Stimulated activated CD8-positive, alpha-beta memory T cell treated with anti-CD3 and anti-CD28 coated beads, Interleukin-12 subunit alpha, Interleukin-12 subunit beta, amount 100 ng/mL, for 24 hours (primary cell): ENCODE measurements around the gene CEP170.
"Not testable (repeated sequence)": the region's sequence is repeated elsewhere in the genome, so short reads cannot be mapped to it uniquely, and the experiment has no call there.

Experiments
- DNase-seq: peaks from one replicate; pipeline ENCODE4 v3.0.0-alpha.2; 2020; ENCODE audit errors: extremely low read depth

Gene CEP170

DNA sequence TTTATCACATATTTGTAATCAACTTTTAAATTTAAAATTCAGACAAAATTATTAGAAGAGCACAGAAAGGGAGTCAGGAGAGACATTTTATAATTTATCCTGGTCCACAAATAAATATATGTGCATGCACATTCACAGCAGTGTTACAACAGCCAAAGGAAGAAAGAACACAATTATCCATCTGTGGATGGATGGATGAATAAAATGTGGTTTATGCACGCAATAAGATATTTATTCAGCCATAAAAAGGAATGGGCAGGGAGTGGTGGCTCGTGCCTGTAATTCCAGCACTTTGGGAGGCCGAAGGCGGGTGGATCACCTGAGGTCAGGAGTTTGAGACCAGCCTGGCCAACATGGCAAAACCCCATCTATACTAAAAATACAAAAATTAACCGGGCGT is 77.3 kb downstream of the CEP170 start:
- not testable (repeated sequence) for DNase-seq

DNA sequence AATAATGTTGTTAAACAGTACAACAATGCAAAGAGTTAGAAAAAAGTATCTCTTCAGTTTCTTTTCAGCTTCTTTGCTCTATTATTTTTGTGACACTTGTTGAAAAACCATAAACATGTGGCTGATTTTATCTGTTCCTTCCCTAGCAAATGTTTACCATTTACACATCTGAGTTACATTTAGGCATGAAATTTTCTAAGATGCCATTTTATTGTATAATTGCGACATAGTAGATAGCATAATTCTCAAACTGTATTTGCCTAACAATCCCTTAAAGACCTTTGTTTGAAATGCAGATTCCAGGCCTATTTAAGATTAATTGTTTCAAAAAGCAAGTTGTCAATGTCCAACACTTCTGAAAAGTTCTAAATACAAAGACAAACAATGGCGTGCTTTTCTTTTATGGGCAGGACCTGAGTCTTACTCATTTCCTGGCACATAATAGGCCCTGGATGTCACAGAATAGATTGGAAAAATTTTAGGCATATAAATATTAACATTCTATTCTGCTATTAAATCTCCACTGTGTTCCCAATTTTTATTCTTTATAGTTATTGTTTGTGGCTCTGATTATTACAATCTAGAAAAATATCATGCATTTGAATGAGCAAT is 81.2 kb downstream of the CEP170 start:
- not testable (repeated sequence) for DNase-seq

DNA sequence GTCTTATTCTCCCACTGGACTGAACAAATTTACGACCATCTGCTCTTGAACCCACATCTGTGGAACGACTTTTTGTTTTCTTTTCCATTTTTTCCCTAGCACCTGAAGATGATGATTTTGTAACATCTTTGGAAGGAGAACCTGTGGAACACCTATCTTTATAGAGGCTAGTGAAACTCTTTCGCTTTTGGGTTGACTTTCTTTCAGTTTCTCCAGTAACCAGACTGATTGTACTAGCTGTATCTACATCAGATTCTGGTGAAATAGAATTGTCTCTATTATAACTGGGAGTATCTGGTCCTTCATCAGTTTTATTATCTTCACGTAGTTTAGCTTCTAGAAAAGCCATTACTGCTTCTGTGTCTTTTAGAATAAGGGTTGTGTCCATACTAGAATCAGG is 90.2 kb downstream of the CEP170 start:
- DNase-seq = not testable (repeated sequence)

DNA sequence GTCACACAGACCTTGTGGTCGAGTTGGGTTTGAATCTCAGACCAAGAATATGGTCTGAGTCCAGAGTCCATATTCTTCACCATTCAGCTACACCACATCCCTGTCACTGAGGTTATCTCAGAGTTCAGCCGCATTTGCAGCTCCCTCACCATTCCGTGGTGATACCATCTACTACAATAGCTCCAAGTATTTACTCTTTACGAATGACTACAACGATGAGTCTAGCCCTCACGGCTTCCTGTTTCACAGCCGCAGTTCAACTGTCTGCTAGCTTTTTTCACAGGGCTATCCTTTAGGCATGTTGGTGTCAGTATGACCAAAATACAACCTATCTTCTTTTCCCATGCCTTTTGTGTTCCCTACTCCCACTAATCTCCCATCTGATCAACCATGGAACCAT is 104.2 kb downstream of the CEP170 start:
- not testable (repeated sequence) for DNase-seq

DNA sequence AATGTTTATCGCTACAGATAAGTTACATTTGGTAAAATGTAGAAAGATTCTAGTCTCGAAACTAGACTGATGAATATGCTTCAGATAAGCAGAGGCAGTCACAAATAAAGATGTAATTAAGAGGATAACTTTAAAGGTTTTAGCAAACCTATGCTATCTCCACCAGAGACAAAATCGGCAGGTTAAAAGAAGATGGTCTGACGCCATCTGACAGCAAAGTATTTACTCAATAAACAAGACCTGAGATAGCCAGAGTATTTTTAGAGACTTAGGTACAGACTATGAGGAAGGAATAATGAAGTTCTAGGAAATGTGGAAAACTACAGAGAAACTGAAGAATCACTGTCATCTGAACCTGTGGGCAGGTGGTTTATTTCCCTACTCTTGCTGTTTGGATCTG is 106.0 kb downstream of the CEP170 start:
- DNase-seq = not testable (repeated sequence)

DNA sequence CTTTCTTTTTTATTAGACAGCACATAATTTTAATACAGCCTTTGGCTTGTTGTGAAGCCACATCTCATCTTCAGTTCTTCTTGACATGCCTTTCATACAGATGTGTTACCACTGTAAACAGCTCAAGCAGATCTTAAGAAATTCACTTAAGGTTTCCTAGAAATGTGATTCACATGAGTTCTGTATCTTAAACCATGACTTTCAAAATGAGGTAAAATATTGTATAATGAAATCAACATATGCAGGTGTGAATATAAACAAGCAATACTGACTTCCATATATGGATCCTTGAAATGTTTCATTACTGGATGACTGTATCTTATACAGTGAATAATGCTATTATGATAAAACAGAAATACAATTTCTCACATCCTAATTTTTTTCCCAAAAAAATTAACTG is 107.7 kb downstream of the CEP170 start:
- DNase-seq = not testable (repeated sequence)

DNA sequence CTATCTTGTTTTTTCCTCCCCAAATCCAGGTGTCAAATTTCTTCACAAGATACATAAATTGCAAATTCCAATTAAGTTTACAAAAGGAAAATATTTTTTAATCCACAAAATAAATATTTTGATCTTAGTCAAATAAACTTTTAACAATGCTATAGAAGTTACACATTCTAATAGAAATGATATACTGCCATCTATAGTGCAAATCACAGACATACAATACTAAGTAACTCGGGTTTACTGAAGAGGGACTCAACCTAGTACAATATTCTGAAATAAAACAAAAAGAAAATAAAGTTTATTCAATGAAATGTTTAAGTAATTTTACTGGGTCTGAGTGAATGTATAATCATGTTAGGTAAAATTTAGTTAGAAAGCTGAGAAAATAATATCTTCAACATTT is 114.6 kb downstream of the CEP170 start:
- DNase-seq = not testable (repeated sequence)

DNA sequence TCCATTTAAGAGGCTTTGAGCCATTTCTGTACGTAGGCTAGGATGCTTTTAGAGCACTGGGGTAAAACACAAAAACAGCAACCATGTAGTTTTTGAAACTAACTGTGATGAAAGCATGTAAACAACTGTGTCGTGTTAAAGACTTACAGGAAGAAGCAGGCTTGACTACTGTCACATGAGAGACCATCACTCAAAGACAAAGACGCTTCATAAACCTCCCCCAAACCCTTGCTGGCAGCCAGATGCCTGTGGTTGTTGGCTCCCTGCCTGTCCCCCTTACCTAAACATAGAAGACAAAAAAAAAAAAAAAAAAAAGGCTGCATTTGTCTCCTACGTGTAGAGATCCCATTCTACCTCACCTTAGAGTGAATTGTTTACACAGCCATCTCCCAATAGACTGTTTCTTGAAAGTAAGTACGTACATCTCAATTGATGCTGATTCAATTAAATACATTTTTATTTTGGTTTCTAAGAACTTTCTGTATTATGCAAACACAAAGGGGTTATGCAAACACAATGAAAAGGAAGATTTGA is 132.1 kb downstream of the CEP170 start:
- DNase-seq = not testable (repeated sequence)

DNA sequence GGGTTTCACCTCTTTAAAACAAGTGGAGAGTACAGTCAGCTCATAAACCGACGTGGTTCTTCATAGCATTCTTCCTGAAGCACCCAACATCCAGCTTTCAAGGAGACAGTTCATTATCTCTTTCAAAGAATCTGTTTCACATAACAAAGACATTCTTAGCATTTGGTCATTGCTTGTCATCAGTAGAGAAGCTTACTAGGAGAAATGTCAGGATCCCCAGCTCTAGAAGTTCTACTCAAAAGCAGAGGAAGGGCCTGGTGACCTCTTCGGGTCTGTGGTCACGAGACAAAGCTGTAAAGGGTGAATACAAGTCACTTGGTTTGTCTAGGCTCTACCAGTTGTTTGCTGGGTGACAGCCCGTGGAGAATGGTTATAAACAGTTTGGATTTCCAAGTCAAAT is 133.1 kb downstream of the CEP170 start:
- DNase-seq = not testable (repeated sequence)

DNA sequence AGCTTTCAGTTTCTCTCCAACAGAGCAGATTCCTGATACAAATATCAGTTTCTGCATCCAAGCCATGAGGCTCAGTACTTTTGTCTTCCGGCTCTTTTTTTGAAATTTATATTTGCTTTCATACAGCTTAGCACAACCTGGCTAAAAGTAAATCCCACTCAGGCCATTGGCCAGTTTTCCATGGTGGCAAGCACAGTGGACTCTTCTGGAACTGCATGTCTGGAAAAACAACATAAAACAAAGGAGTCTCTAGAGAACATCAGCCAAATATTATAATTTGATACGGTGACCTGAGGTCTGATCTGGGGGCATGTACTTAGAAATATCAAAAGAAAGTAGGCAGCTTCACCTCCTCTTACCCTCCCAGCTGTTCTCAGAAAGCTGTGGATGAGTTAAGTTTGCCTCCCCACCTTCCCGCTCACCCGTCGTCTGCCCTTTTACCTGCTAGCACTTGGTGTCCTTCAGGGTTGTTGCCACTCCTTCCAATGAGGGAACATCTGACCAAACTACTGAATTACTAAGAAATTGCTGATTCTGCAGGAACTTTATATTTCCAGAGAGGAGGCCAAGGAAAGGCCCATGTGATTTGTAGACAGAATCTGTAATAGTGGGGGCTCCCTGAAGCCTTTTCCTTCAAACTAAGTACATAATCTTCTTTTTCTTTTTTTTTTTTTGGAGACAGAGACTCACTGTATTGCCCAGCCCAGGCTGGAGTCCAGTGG is 136.3 kb downstream of the CEP170 start:
- DNase-seq = not testable (repeated sequence)

DNA sequence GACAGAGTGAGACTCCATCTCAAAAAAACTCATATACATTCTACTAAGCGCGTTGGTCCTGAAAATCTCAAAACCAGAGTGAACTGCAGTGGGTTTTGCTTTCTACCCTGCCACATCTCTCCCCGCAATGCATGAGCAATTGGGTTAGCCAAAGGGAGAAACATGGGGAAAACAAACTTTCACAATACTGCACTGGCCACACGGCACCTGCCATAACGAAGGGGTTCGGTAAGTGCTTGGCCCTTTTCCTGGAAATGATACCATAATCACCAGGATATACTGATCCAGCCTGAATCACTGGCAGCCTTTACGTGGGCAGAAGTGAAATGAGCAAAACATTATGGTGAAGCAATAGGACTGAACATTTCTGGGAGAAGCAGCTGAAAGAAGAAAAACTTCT is 138.9 kb downstream of the CEP170 start:
- not testable (repeated sequence) for DNase-seq

DNA sequence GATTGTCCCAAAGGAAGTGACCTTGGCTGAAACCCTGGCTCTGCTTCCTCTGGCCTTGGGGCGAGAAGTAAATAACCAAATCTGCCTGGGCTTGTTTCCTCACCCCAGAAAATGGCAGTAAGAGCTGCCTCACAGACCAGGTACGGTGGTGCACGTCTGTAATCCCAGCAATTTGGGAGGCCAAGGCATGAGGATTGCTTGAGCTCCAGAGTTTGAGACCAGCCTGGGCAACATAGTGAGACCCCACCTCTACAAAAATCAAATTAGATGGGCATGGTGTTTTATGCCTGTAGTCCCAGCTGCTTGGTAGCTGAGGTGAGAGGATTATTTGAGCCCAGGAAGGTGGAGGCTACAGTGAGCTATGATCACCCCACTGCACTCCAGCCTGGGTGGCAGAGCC is 140.3 kb downstream of the CEP170 start:
- DNase-seq = not testable (repeated sequence)

DNA sequence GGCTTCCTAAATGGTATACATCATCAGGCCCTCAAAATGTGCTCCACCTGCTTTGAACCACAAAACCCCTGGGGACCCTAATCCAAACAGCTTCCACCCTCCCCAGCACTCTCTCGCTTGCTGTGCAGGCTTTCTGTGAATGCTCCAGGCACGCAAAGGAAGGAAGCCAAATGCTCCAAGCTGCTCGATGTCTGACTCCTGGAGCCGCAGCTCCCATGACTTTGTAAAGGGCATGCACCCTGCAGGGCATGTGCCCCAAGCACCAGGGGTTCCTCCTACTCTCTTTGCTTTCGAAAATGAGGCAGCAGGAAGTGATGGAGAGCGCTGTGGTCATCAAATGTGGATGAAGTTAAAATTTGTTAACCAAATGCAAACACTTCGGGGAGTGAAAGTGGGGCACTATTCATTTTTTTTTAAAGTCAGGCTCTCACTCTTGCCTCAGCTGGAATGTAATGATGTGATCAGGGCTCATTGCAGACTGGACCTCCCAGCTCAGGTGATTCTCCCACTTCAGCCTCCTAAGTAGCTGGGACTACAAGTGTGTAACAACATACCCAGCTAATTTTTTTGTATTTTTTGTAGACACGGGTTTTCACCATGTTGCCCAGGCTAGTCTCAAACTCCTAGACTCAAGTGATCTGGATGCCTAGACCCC is 140.9 kb downstream of the CEP170 start:
- DNase-seq = not testable (repeated sequence)

DNA sequence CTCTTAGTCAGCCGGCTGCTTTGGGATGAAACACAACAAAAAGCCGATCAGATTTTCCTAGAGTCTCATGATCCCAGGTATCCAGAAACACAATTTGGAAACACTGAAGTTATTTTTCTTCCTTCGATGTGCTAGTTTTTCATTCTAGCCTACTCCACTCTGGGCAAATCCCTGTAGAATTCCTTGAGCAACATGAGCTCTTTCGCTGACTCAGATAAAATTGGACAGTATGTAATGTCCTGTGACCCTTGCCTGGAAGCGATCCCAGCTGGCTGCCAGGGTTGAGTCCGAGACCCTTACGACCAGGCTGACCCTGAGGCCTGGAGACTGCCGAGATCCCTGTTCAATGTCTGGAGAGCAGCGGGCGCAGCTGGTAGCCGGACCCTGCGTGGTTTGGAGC is 147.9 kb downstream of the CEP170 start:
- not testable (repeated sequence) for DNase-seq

DNA sequence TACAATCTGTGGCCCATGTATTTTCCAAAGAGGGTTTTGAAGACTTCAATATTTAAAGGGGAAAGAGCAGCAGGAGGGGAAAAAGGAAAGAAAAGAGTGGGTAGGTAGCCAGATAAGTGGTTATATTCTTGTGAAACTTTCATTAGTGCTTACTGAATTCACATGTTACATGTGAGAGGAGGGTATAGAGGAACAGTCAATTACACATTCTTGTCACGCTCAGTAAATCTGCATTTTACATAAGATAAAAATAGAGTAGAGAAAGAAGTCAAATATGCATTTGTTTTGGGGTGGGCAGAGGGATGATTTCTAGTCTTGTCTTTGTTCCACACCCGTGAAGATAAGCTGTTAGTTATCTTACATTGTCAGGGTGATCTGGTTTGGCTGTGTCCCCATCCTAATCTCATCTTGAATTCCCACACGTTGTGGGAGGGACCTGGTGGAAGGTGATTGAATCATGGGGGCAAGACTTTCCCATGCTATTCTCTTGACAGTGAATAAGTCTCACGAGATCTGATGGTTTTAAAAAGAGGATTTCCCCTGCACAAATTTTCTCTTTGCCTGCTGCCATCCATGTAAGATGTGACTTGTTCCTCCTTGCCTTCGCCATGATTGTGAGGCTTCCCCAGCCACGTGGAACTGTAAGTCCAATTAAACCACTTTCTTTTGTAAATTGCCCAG is 149.3 kb downstream of the CEP170 start:
- not testable (repeated sequence) for DNase-seq

DNA sequence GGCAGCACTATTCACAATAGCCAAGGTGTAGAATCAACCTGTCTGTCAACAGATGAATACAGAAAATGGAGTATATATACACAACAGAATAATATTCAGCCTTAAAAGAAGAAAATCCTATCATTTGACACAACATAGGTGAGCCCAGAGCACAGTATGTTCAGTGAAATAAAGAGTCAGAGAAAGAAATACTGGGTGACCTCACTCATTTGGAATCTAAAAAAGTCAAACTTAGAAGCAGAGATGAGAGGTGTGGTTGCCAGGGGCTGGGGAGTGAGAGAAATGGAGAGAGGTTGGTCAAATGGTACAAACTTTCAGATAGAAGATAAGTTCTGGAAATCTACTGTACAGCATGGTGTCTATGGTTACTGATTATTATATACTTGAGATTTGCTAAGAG is 150.0 kb downstream of the CEP170 start:
- not testable (repeated sequence) for DNase-seq

DNA sequence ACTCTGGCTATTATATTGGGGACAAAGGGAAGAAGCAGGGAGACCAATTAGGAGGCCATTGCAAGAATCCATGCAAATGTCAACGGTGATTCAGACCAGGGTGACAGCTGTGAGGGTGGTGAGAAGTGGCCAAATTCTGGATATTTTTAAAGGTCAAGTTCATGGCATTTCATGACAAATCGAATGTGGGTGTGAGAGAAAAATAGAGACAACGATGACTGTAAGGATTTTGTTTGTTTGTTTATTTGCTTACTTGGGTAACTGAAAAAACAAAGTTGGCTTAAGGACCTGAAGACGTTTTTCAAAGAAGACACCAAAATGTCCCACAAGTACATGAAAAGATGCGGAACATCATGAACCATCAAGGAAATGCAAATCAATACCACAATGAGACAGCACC is 150.6 kb downstream of the CEP170 start:
- DNase-seq = not testable (repeated sequence)

DNA sequence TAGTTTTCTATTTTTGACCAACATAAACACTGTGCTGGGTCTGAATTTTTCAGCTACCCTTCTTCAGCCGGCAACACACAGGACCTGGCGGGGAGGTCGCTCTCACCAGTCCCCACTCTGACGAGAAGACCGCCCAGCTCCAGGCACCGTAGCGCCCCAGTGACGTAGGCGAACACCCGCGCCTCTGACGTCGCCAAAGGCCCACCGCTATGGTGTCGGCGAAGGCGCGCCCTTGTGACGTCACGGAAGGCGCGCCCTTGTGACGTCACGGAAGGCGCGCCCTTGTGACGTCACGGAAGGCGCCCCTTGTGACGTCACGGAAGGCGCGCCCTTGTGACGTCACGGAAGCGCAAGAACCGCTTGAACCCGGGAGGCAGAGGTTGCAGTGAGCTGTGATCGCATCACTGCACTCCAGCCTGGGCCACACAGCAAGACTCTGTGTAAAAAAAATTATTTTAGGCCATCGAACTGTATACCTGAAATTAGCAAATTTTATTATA is 153.5 kb downstream of the CEP170 start:
- peak; percentile 41 for DNase-seq

DNA sequence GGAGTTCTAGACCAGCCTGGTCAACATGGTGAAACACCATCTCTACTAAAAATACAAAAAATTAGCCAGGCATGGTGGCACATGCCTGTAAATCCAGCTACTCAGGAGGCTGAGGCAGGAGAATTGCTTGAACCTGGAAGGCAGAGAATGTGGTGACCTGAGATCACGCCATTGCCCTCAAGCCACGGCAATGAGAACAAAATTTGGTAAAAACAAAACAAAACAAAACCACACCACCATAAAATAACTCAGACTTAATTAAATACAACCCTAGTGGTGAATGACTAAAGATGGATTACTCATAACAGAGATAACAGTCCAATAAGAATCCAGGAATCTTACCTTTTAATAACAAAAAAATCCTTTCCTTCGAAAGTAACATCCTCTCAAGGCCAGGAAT is 167.7 kb downstream of the CEP170 start:
- DNase-seq = not testable (repeated sequence)
